IMR-90 (cell line): ENCODE results near the gene PDGFRA. TPM values are rescaled to one million over a fixed set of nuclear protein-coding genes. Genes with fewer than 3 reads are reported as not detected.

Experiments used
- ATAC-seq: fragments of 200-7000 bp; cut with Tn5 transposase; 2 replicates; pipeline ENCODE4 v1.9.1; 2020; ENCODE audit warnings: low read depth, mild to moderate bottlenecking, moderate library complexity
- BruUV-seq: library from RNA; stranded (reverse); fragments of 400-500 nt; replicated peaks from 2 replicates; lab custom pipeline; 2021; lab: Mats Ljungman, UMichigan
- CTCF ChIA-PET: fragments of 300-600 bp; formaldehyde crosslinking; extraction: SDS; loops from one replicate; lab custom pipeline; 2021; ENCODE audit warnings: antibody characterized with exemption; lab: Yijun Ruan, JAX
- POLR2A ChIA-PET: fragments of 300-600 bp; sonication (Branson Sonifier 250); formaldehyde crosslinking; loops from one replicate; lab custom pipeline; 2022; ENCODE audit warnings: antibody characterized with exemption; ENCODE audit not compliant: unreplicated experiment; lab: Charles Lee
- DNase-seq: peaks from one replicate; pipeline ENCODE4 v3.0.0; 2013
- H2AFZ ChIP-seq: replicated peaks from 2 replicates; pipeline ENCODE3; 2013; ENCODE audit warnings: low read length, mild to moderate bottlenecking; ENCODE audit not compliant: poor library complexity
- H2AK5ac ChIP-seq: 2 replicates; pipeline ENCODE4 v1.6.1; 2013; ENCODE audit warnings: low read depth, low read length, inconsistent platforms
- H2AK9ac ChIP-seq: replicated peaks from 2 replicates; pipeline ENCODE3; 2013; ENCODE audit warnings: mild to moderate bottlenecking, low read depth, low read length, moderate library complexity; ENCODE audit not compliant: poor library complexity
- H2BK120ac ChIP-seq: 2 replicates; pipeline ENCODE4 v1.6.1; 2013; ENCODE audit warnings: low read depth, low read length, inconsistent platforms
- H2BK15ac ChIP-seq: 3 replicates; pipeline ENCODE4 v1.6.1; 2013; ENCODE audit warnings: low read depth, low read length, inconsistent platforms
- H2BK20ac ChIP-seq: 2 replicates; pipeline ENCODE4 v1.6.1; 2013; ENCODE audit warnings: low read depth, mild to moderate bottlenecking, inconsistent platforms, low read length, moderate library complexity
- H2BK5ac ChIP-seq: 2 replicates; pipeline ENCODE4 v1.6.1; 2013; ENCODE audit warnings: mild to moderate bottlenecking, low read depth, low read length, inconsistent platforms; ENCODE audit not compliant: poor library complexity, severe bottlenecking
- H3K14ac ChIP-seq: replicated peaks from 2 replicates; pipeline ENCODE4 v1.6.1; 2013; ENCODE audit warnings: low read depth, low read length, inconsistent platforms
- H3K18ac ChIP-seq: 2 replicates; pipeline ENCODE4 v1.6.1; 2013; ENCODE audit warnings: low read depth, low read length, control low read depth
- H3K23ac ChIP-seq: 2 replicates; pipeline ENCODE4 v1.6.1; 2013; ENCODE audit warnings: low read depth, low read length, inconsistent platforms
- H3K27ac ChIP-seq: 2 replicates; pipeline ENCODE4 v1.5.1; 2013; ENCODE audit warnings: mild to moderate bottlenecking, control low read depth, low read length; ENCODE audit not compliant: insufficient read depth
- H3K27me3 ChIP-seq: 2 replicates; pipeline ENCODE4 v1.6.1; 2013; ENCODE audit warnings: low read length; ENCODE audit not compliant: control insufficient read depth, insufficient read depth
- H3K36me3 ChIP-seq: 2 replicates; pipeline ENCODE4 v1.6.1; 2013; ENCODE audit warnings: low read length, mixed read lengths; ENCODE audit not compliant: control insufficient read depth, insufficient read depth
- H3K4ac ChIP-seq: 2 replicates; pipeline ENCODE4 v1.6.1; 2013; ENCODE audit warnings: low read depth, low read length, inconsistent platforms
- H3K4me1 ChIP-seq: 2 replicates; pipeline ENCODE4 v1.6.1; 2013; ENCODE audit warnings: low read length, mixed read lengths; ENCODE audit not compliant: control insufficient read depth, insufficient read depth
- H3K4me2 ChIP-seq: 2 replicates; pipeline ENCODE4 v1.6.1; 2013; ENCODE audit warnings: low read depth, mild to moderate bottlenecking, control low read depth, low read length, moderate library complexity
- H3K4me3 ChIP-seq: 2 replicates; pipeline ENCODE4 v1.5.1; 2013; ENCODE audit warnings: low read depth, mild to moderate bottlenecking, control low read depth, low read length, moderate library complexity; ENCODE audit not compliant: insufficient read depth
- H3K56ac ChIP-seq: 2 replicates; pipeline ENCODE4 v1.6.1; 2013; ENCODE audit warnings: low read length, inconsistent platforms; ENCODE audit not compliant: insufficient read depth; ENCODE audit errors: extremely low read depth
- H3K79me1 ChIP-seq, 2 experiments: 2 replicates each; pipeline ENCODE4 v1.6.1; 2013; ENCODE audit warnings: low read length in 2 of 2, inconsistent platforms in 1 of 2, low read depth in 1 of 2
- H3K9ac ChIP-seq: 2 replicates; pipeline ENCODE4 v1.6.1; 2013; ENCODE audit warnings: low read depth, low read length, control low read depth
- H3K9me1 ChIP-seq: 2 replicates; pipeline ENCODE4 v1.6.1; 2013; ENCODE audit warnings: low read length, inconsistent platforms; ENCODE audit not compliant: insufficient read depth
- H3K9me3 ChIP-seq: 2 replicates; pipeline ENCODE4 v1.6.1; 2013; ENCODE audit warnings: low read length; ENCODE audit not compliant: control insufficient read depth, insufficient read depth
- H4K20me1 ChIP-seq: 2 replicates; pipeline ENCODE4 v1.6.1; 2013; ENCODE audit warnings: low read length, inconsistent platforms; ENCODE audit not compliant: insufficient read depth
- H4K5ac ChIP-seq: 2 replicates; pipeline ENCODE4 v1.6.1; 2013; ENCODE audit warnings: mild to moderate bottlenecking, low read depth, low read length, control low read depth
- H4K8ac ChIP-seq, 2 experiments: 2 replicates each; pipeline ENCODE4 v1.6.1; 2013; ENCODE audit warnings: low read depth in 2 of 2, low read length in 2 of 2, control low read depth in 1 of 2, inconsistent platforms in 1 of 2
- H4K91ac ChIP-seq: 2 replicates; pipeline ENCODE4 v1.6.1; 2013; ENCODE audit warnings: low read depth, low read length, inconsistent platforms; ENCODE audit not compliant: insufficient read depth
- BHLHE40 ChIP-seq: fragments of 150-350 bp; IDR thresholded peaks from 2 replicates; pipeline ENCODE4 v1.6.1; 2016; ENCODE audit warnings: mild to moderate bottlenecking, low read depth, low read length
- CEBPB ChIP-seq: IDR thresholded peaks from 2 replicates; pipeline ENCODE4 v1.6.1; 2012; ENCODE audit warnings: low read depth, low read length, improper control_type of control experiment
- CHD1 ChIP-seq: IDR thresholded peaks from 2 replicates; pipeline ENCODE4 v1.6.1; 2012; ENCODE audit warnings: low read depth, low read length, improper control_type of control experiment
- FOS ChIP-seq: fragments of 150-350 bp; IDR thresholded peaks from 2 replicates; pipeline ENCODE4 v1.6.1; 2016; ENCODE audit warnings: low read depth, low read length
- MAFK ChIP-seq: IDR thresholded peaks from 2 replicates; pipeline ENCODE4 v1.6.1; 2012; ENCODE audit warnings: low read depth, low read length, improper control_type of control experiment
- MAZ ChIP-seq: IDR thresholded peaks from 2 replicates; pipeline ENCODE4 v1.6.1; 2012; ENCODE audit warnings: low read depth, mild to moderate bottlenecking, low read length, improper control_type of control experiment, moderate library complexity, borderline replicate concordance
- MXI1 ChIP-seq: IDR thresholded peaks from 2 replicates; pipeline ENCODE4 v1.6.1; 2012; ENCODE audit warnings: low read depth, mild to moderate bottlenecking, low read length, moderate library complexity, borderline replicate concordance
- NFE2L2 ChIP-seq: fragments of 150-350 bp; IDR thresholded peaks from 2 replicates; pipeline ENCODE4 v1.6.1; 2016; ENCODE audit warnings: low read depth, mild to moderate bottlenecking, low read length
- POLR2A ChIP-seq: IDR thresholded peaks from 2 replicates; pipeline ENCODE4 v1.6.1; 2012; ENCODE audit warnings: mild to moderate bottlenecking, low read depth, low read length
- RAD21 ChIP-seq: IDR thresholded peaks from 2 replicates; pipeline ENCODE4 v1.6.1; 2012; ENCODE audit warnings: low read length, improper control_type of control experiment
- RCOR1 ChIP-seq: IDR thresholded peaks from 2 replicates; pipeline ENCODE4 v1.6.1; 2012; ENCODE audit warnings: mild to moderate bottlenecking, low read length, improper control_type of control experiment; ENCODE audit not compliant: insufficient replicate concordance
- RFX5 ChIP-seq: IDR thresholded peaks from 2 replicates; pipeline ENCODE4 v1.8.0; 2012; ENCODE audit warnings: low read depth, mild to moderate bottlenecking, low read length, moderate library complexity
- SMC3 ChIP-seq: fragments of 150-350 bp; IDR thresholded peaks from 2 replicates; pipeline ENCODE4 v1.6.1; 2016; ENCODE audit warnings: low read depth, mild to moderate bottlenecking, antibody characterized with exemption, low read length, moderate library complexity
- dilution Hi-C: fragments of 300-500 bp; cut with HindIII; formaldehyde crosslinking; loops from one replicate; pipeline ENCODE4 v1.14.3; 2018; ENCODE audit warnings: low sequenced_read_pairs; ENCODE audit not compliant: unreplicated experiment
- in situ Hi-C: fragments of 300-500 bp; cut with MboI; formaldehyde crosslinking; loops from 3 replicates; pipeline ENCODE4 v1.14.3; 2019; ENCODE audit warnings: low sequenced_read_pairs, inconsistent platforms, mixed read lengths
- intact Hi-C: fragments of 100-400 bp; cut with micrococcal nuclease; formaldehyde crosslinking; loops from 2 replicates; pipeline ENCODE4 v1.10.0; 2022
- polyA plus RNA-seq, 3 experiments: library from polyadenylated mRNA; depleted of rRNA; stranded (reverse); fragments of >200 nt; gene quantifications; 2 replicates each; pipeline ENCODE4 v1.2.3, GENCODE V29; 2012; ENCODE audit warnings: low replicate concordance in 1 of 3
- total RNA-seq: library from RNA; depleted of rRNA; stranded (reverse); fragments of >200 nt; gene quantifications from 2 replicates; pipeline ENCODE4 v1.2.3, GENCODE V29; 2012
- TF ChIP-seq, protein P1 (sequence below): fragments of 150-350 bp; IDR thresholded peaks from 2 replicates; pipeline ENCODE4 v1.6.1; 2017; ENCODE audit warnings: mild to moderate bottlenecking, antibody characterized with exemption, low read length, low read depth
- TF ChIP-seq, protein P2 (sequence below): fragments of 150-350 bp; IDR thresholded peaks from 2 replicates; pipeline ENCODE4 v1.6.1; 2016; ENCODE audit warnings: low read depth, mild to moderate bottlenecking, low read length, moderate library complexity, borderline replicate concordance
- TF ChIP-seq, protein P3 (sequence below): conservative IDR thresholded peaks from 2 replicates; pipeline ENCODE4 v1.5.1; 2012; ENCODE audit warnings: mild to moderate bottlenecking, low read depth, low read length, improper control_type of control experiment

The PDGFRA gene
- total and polyA plus RNA-seq, 2 of the 4 experiments (the other 2 are of a cell fraction): 60.8 to 168 TPM

DNA sequence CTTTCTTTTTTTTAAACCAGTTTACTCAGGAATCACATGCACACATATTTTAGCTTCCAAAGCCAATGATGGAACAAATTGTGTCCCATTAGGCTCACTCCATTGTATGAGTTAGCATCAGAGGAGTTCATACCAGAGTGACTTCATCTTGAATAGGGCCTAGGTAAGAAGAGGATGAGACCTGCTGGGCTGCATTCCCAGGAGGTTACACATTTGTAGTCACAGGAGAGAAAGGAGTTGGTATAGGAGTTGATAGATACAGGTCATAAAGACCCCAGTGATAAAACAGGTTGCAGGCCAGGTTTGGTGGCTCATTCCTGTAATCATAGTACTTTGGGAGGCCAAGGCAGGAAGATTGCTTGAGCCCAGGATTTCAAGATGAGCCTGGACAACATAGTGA is 9.3 kb downstream of the PDGFRA start:
- H3K27me3 ChIP-seq: no peaks in the 10 kb centered on the region
- H3K9me1 ChIP-seq: peaks cover 8% of the 10 kb centered on the region
- peaks cover 2% of the 10 kb centered on the region for H3K4me1 ChIP-seq
- H4K5ac ChIP-seq: no peak overlapping the region
- TF ChIP-seq, protein P1, sequence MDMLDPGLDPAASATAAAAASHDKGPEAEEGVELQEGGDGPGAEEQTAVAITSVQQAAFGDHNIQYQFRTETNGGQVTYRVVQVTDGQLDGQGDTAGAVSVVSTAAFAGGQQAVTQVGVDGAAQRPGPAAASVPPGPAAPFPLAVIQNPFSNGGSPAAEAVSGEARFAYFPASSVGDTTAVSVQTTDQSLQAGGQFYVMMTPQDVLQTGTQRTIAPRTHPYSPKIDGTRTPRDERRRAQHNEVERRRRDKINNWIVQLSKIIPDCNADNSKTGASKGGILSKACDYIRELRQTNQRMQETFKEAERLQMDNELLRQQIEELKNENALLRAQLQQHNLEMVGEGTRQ: no peak
- TF ChIP-seq MXI1 (no peak), CEBPB (no peak), NFE2L2 (no peak), POLR2A (no peak), MAFK (no peak), FOS (no peak), RCOR1 (no peak), SMC3 (no peak), RAD21 (no peak), MAZ (no peak), RFX5 (no peak), BHLHE40 (no peak), CHD1 (no peak)
- TF ChIP-seq, protein P2, sequence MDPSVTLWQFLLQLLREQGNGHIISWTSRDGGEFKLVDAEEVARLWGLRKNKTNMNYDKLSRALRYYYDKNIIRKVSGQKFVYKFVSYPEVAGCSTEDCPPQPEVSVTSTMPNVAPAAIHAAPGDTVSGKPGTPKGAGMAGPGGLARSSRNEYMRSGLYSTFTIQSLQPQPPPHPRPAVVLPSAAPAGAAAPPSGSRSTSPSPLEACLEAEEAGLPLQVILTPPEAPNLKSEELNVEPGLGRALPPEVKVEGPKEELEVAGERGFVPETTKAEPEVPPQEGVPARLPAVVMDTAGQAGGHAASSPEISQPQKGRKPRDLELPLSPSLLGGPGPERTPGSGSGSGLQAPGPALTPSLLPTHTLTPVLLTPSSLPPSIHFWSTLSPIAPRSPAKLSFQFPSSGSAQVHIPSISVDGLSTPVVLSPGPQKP: no peak
- TF ChIP-seq, protein P3, sequence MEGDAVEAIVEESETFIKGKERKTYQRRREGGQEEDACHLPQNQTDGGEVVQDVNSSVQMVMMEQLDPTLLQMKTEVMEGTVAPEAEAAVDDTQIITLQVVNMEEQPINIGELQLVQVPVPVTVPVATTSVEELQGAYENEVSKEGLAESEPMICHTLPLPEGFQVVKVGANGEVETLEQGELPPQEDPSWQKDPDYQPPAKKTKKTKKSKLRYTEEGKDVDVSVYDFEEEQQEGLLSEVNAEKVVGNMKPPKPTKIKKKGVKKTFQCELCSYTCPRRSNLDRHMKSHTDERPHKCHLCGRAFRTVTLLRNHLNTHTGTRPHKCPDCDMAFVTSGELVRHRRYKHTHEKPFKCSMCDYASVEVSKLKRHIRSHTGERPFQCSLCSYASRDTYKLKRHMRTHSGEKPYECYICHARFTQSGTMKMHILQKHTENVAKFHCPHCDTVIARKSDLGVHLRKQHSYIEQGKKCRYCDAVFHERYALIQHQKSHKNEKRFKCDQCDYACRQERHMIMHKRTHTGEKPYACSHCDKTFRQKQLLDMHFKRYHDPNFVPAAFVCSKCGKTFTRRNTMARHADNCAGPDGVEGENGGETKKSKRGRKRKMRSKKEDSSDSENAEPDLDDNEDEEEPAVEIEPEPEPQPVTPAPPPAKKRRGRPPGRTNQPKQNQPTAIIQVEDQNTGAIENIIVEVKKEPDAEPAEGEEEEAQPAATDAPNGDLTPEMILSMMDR: no peak
- POLR2A ChIA-PET: no interaction called here
- no peak overlapping the region for H3K4ac ChIP-seq
- DNase-seq (no peak), ATAC-seq (no peak)
- dilution Hi-C loops: no loop called here
- no peak overlapping the region for H2BK15ac ChIP-seq
- no peak overlapping the region for H2AFZ ChIP-seq
- H2AK5ac ChIP-seq: no peak overlapping the region
- peaks cover 40% of the 10 kb centered on the region for H3K36me3 ChIP-seq
- CTCF ChIA-PET: no interaction called here
- H3K56ac ChIP-seq: no peak overlapping the region
- no peak overlapping the region for H2BK5ac ChIP-seq
- no peak overlapping the region for H3K27ac ChIP-seq
- no peak overlapping the region for H3K14ac ChIP-seq
- no peak overlapping the region for H4K8ac ChIP-seq
- BruUV-seq: no TSS peak
- H2BK120ac ChIP-seq: no peak overlapping the region
- no peak overlapping the region for H4K91ac ChIP-seq
- H2BK20ac ChIP-seq: no peak overlapping the region
- H3K9ac ChIP-seq: no peak overlapping the region
- H3K9me3 ChIP-seq: peaks cover 11% of the 10 kb centered on the region
- intact Hi-C loops: loop anchor here (10.0 kb wide), 1 partner anchor 1584 kb away; the partner anchor contains the start of gene USP46
- peaks cover 27 to 77% of the 10 kb centered on the region in 2 experiments for H3K79me1 ChIP-seq
- peaks cover 91% of the 10 kb centered on the region for H4K20me1 ChIP-seq
- H2AK9ac ChIP-seq: no peak overlapping the region
- no peak overlapping the region for H3K18ac ChIP-seq
- no peak overlapping the region; the same call in 1 of the 2 replicates for H3K4me2 ChIP-seq
- no peak overlapping the region for H3K4me3 ChIP-seq
- in situ Hi-C loops: loop anchor here (5.0 to 25.0 kb wide), 2 partner anchors 1041 to 1701 kb away; no protein-coding TSS in a partner anchor
- H3K23ac ChIP-seq: no peak overlapping the region
